ENCODE measurements around the gene PLEK2. TPM values are rescaled to one million over a fixed set of nuclear protein-coding genes. Genes with fewer than 3 reads are reported as not detected.
"Not testable (repeated sequence)": the region's sequence is repeated elsewhere in the genome, so short reads cannot be mapped to it uniquely, and the experiment has no call there.

The PLEK2 gene
- total RNA-seq, 1 experiment from 2014 or later = 7.1 TPM

- not testable (repeated sequence) for DNase-seq (ENCODE audit: extremely low read depth, low read depth)
Observed at GRCh38 chr14:67408122-67408801, 3.7 kb downstream of the PLEK2 start.

GRCh38 chr14:67405771-67406170 is 6.2 kb downstream of the PLEK2 start:
- DNase-seq (ENCODE audit: extremely low read depth, low read depth) = no peak

GRCh38 chr14:67400434-67400833 is 11.5 kb downstream of the PLEK2 start:
- DNase-seq (ENCODE audit: extremely low read depth, low read depth) = no peak

- DNase-seq (ENCODE audit: extremely low read depth, low read depth) = no peak
Observed at GRCh38 chr14:67397536-67397935, 14.4 kb downstream of the PLEK2 start.

- no peak for DNase-seq (ENCODE audit: extremely low read depth, low read depth)
Observed at GRCh38 chr14:67396381-67396970, 15.5 kb downstream of the PLEK2 start.

- no peak for DNase-seq (ENCODE audit: extremely low read depth, low read depth)
Observed at GRCh38 chr14:67395876-67396189, 16.1 kb downstream of the PLEK2 start.

GRCh38 chr14:67395086-67395875 is 16.7 kb downstream of the PLEK2 start:
- DNase-seq (ENCODE audit: extremely low read depth, low read depth) = no peak

GRCh38 chr14:67393689-67394088 is 18.3 kb downstream of the PLEK2 start:
- no peak for DNase-seq (ENCODE audit: extremely low read depth, low read depth)

- DNase-seq (ENCODE audit: extremely low read depth, low read depth) = no peak
Observed at GRCh38 chr14:67392800-67393199, 19.2 kb downstream of the PLEK2 start.

- no peak for DNase-seq (ENCODE audit: extremely low read depth, low read depth)
Observed at GRCh38 chr14:67392123-67392522, 19.8 kb downstream of the PLEK2 start.

GRCh38 chr14:67391268-67391667 is 20.7 kb downstream of the PLEK2 start:
- no peak for DNase-seq (ENCODE audit: extremely low read depth, low read depth)

GRCh38 chr14:67389811-67390534 is 22.0 kb downstream of the PLEK2 start:
- no peak for DNase-seq (ENCODE audit: extremely low read depth, low read depth)

- DNase-seq (ENCODE audit: extremely low read depth, low read depth) = no peak
Observed at GRCh38 chr14:67389275-67389674, 22.7 kb downstream of the PLEK2 start.

- no peak for DNase-seq (ENCODE audit: extremely low read depth, low read depth)
Observed at GRCh38 chr14:67387195-67387594, 24.8 kb downstream of the PLEK2 start.

- no peak for DNase-seq (ENCODE audit: extremely low read depth, low read depth)
Observed at GRCh38 chr14:67385618-67386017, 26.3 kb downstream of the PLEK2 start.

GRCh38 chr14:67385120-67385519 is 26.8 kb downstream of the PLEK2 start:
- DNase-seq (ENCODE audit: extremely low read depth, low read depth) = no peak

GRCh38 chr14:67377916-67378315 is 34.0 kb downstream of the PLEK2 start:
- DNase-seq (ENCODE audit: extremely low read depth, low read depth) = no peak

GRCh38 chr14:67373347-67373746 is 38.6 kb downstream of the PLEK2 start:
- DNase-seq (ENCODE audit: extremely low read depth, low read depth) = no peak

GRCh38 chr14:67372833-67373232 is 39.1 kb downstream of the PLEK2 start:
- no peak for DNase-seq (ENCODE audit: extremely low read depth, low read depth)

GRCh38 chr14:67371247-67372148 is 40.5 kb downstream of the PLEK2 start:
- no peak for DNase-seq (ENCODE audit: extremely low read depth, low read depth)
